Neural progenitor cell (in vitro differentiated cells): Measurements from ENCODE around the gene MRM3. TPM values are rescaled to one million over a fixed set of nuclear protein-coding genes. Genes with fewer than 3 reads are reported as not detected.

Experiments
- DNase-seq: peaks from one replicate; pipeline ENCODE4 v3.0.0-alpha.2; 2016; ENCODE audit warnings: low spot score
- H2AFZ ChIP-seq: fragments of 200-600 bp; sonication (generic); replicated peaks from 2 replicates; pipeline ENCODE4 v1.6.1; 2016; ENCODE audit warnings: antibody characterized with exemption
- H3F3A ChIP-seq: fragments of 200-600 bp; sonication (generic); 2 replicates; pipeline ENCODE4 v1.6.1; 2016; ENCODE audit warnings: antibody characterized with exemption, low read depth
- H3K27ac ChIP-seq: fragments of 200-600 bp; sonication (generic); 2 replicates; pipeline ENCODE4 v1.5.1; 2016; ENCODE audit warnings: mild to moderate bottlenecking
- H3K27me3 ChIP-seq: fragments of 200-600 bp; sonication (generic); 2 replicates; pipeline ENCODE4 v1.6.1; 2016; ENCODE audit warnings: mild to moderate bottlenecking, moderate library complexity
- H3K36me3 ChIP-seq: fragments of 200-600 bp; sonication (generic); 2 replicates; pipeline ENCODE4 v1.5.1; 2016
- H3K4me1 ChIP-seq: fragments of 200-600 bp; sonication (generic); 2 replicates; pipeline ENCODE4 v1.6.1; 2016; ENCODE audit warnings: mixed run types
- H3K4me2 ChIP-seq: fragments of 200-600 bp; sonication (generic); 2 replicates; pipeline ENCODE4 v1.6.1; 2016
- H3K4me3 ChIP-seq: fragments of 200-600 bp; sonication (generic); 2 replicates; pipeline ENCODE4 v1.5.1; 2016
- H3K79me2 ChIP-seq: fragments of 200-600 bp; sonication (generic); 2 replicates; pipeline ENCODE4 v1.6.1; 2016; ENCODE audit warnings: low read depth
- H3K9ac ChIP-seq: fragments of 200-600 bp; sonication (generic); 2 replicates; pipeline ENCODE4 v1.6.1; 2016
- H3K9me3 ChIP-seq: fragments of 200-600 bp; sonication (generic); 2 replicates; pipeline ENCODE4 v1.5.1; 2016; ENCODE audit warnings: low read depth
- H4K20me1 ChIP-seq: fragments of 200-600 bp; sonication (generic); 2 replicates; pipeline ENCODE4 v1.6.1; 2016; ENCODE audit warnings: low read depth
- H3K27ac Mint-ChIP-seq: 3 replicates; pipeline ENCODE4 v1.8.0; 2021; ENCODE audit warnings: mixed read lengths
- H3K27me3 Mint-ChIP-seq: 2 replicates; pipeline ENCODE4 v1.8.0; 2022; ENCODE audit warnings: low read depth, mild to moderate bottlenecking, inconsistent platforms, moderate library complexity, mixed read lengths; ENCODE audit not compliant: insufficient read depth
- H3K36me3 Mint-ChIP-seq: 3 replicates; pipeline ENCODE4 v1.8.0; 2021; ENCODE audit warnings: mixed read lengths
- H3K4me1 Mint-ChIP-seq: 3 replicates; pipeline ENCODE4 v1.8.0; 2021; ENCODE audit warnings: mixed read lengths
- H3K4me3 Mint-ChIP-seq: 3 replicates; pipeline ENCODE4 v1.8.0; 2021; ENCODE audit warnings: mild to moderate bottlenecking, moderate library complexity, mixed read lengths
- H3K9me3 Mint-ChIP-seq: 3 replicates; pipeline ENCODE4 v1.8.0; 2020; ENCODE audit warnings: mixed read lengths
- EZH2 ChIP-seq: fragments of 200-600 bp; sonication (generic); IDR thresholded peaks from 2 replicates; pipeline ENCODE4 v1.6.1; 2017; ENCODE audit warnings: antibody characterized with exemption, mild to moderate bottlenecking, moderate library complexity
- EZH2phosphoT487 ChIP-seq: fragments of 200-600 bp; sonication (generic); IDR thresholded peaks from 2 replicates; pipeline ENCODE4 v1.6.1; 2017; ENCODE audit warnings: antibody characterized with exemption
- total RNA-seq: library from RNA; depleted of rRNA; stranded (reverse); fragments of >200 nt; gene quantifications from 2 replicates; pipeline ENCODE4 v1.2.3, GENCODE V29; 2015; ENCODE audit warnings: low replicate concordance
- TF ChIP-seq, protein P1 (sequence below): fragments of 200-600 bp; sonication (generic); IDR thresholded peaks from 2 replicates; pipeline ENCODE4 v1.5.1; 2017; ENCODE audit warnings: antibody characterized with exemption, mild to moderate bottlenecking

The MRM3 gene
- total RNA-seq, 1 donor from 2014 or later, result 22.3 TPM

DNA sequence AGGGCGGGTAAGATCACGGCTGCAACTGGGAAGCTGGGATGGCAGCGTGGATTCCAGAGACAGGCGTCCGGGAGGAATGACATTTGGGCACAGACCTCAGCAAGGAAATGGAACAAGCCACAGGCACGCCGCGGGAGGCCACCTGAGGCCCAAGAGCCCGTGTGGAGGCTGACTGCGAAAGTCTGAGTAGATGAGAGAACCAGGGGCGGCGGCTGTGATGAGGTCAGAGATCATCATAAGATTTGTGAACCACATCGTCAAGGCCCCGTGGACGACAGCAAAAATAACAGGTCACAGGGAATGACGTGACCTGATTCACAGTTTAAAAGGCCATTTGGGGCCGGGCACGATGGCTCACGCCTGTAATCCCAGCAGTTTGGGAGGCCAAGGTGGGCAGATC, 48.2 kb downstream of the MRM3 start:
- Mint-ChIP-seq H3K9me3 (peaks cover 27% of the 10 kb centered on the region), H3K4me3 (no peak overlapping the region), H3K4me1 (peaks cover 4% of the 10 kb centered on the region), H3K36me3 (peaks cover 28% of the 10 kb centered on the region), H3K27ac (no peak overlapping the region), H3K27me3 (no peaks in the 10 kb centered on the region)
- Histone ChIP-seq H3K79me2 (peaks cover 18% of the 10 kb centered on the region), H3K9ac (no peak overlapping the region), H3K4me2 (no peak overlapping the region), H3K36me3 (no peaks in the 10 kb centered on the region), H3K27ac (no peak overlapping the region), H3F3A (no peaks in the 10 kb centered on the region), H3K4me3 (no peak overlapping the region), H3K4me1 (no peaks in the 10 kb centered on the region), H3K27me3 (no peaks in the 10 kb centered on the region), H3K9me3 (no peaks in the 10 kb centered on the region), H4K20me1 (peaks cover 3% of the 10 kb centered on the region), H2AFZ (no peak overlapping the region)
- no peak for DNase-seq
- no peak for TF ChIP-seq EZH2phosphoT487
- no peak for TF ChIP-seq EZH2
- TF ChIP-seq, protein P1, sequence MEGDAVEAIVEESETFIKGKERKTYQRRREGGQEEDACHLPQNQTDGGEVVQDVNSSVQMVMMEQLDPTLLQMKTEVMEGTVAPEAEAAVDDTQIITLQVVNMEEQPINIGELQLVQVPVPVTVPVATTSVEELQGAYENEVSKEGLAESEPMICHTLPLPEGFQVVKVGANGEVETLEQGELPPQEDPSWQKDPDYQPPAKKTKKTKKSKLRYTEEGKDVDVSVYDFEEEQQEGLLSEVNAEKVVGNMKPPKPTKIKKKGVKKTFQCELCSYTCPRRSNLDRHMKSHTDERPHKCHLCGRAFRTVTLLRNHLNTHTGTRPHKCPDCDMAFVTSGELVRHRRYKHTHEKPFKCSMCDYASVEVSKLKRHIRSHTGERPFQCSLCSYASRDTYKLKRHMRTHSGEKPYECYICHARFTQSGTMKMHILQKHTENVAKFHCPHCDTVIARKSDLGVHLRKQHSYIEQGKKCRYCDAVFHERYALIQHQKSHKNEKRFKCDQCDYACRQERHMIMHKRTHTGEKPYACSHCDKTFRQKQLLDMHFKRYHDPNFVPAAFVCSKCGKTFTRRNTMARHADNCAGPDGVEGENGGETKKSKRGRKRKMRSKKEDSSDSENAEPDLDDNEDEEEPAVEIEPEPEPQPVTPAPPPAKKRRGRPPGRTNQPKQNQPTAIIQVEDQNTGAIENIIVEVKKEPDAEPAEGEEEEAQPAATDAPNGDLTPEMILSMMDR, result no peak

DNA sequence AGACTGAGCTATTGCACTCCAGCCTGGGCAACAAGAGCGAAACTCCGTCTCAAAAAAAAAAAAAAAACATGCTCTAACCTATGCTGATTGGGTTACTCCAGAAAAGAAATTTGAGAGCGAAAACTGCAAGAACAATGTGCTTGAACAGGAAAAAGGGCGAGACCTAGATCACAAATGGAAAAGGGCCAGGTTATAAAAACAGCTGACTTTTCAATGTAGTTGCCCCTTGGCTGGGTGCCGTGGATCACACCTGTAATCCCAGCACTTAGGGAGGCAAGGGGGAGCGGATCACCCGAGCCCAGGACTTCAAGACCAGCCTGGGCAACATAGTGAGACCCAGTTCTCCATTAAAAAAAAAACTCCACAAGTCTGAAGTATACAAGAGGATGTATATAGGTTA, 48.8 kb downstream of the MRM3 start:
- H3K4me1 ChIP-seq, result no peaks in the 10 kb centered on the region
- H3K9me3 ChIP-seq, result no peaks in the 10 kb centered on the region
- no peak overlapping the region for H3K27ac Mint-ChIP-seq
- no peak overlapping the region for H3K27ac ChIP-seq
- peaks cover 3% of the 10 kb centered on the region for H4K20me1 ChIP-seq
- TF ChIP-seq, protein P1, result no peak
- H3K9me3 Mint-ChIP-seq, result peaks cover 29% of the 10 kb centered on the region
- H3K4me3 Mint-ChIP-seq, result no peak overlapping the region
- H3K36me3 Mint-ChIP-seq, result peaks cover 25% of the 10 kb centered on the region
- no peaks in the 10 kb centered on the region for H3K36me3 ChIP-seq
- no peaks in the 10 kb centered on the region for H3K4me1 Mint-ChIP-seq
- no peak for DNase-seq
- H3K4me3 ChIP-seq, result no peak overlapping the region
- no peaks in the 10 kb centered on the region for H3K27me3 ChIP-seq
- H3F3A ChIP-seq, result no peaks in the 10 kb centered on the region
- peaks cover 19% of the 10 kb centered on the region for H3K79me2 ChIP-seq
- H3K4me2 ChIP-seq, result no peak overlapping the region
- no peak overlapping the region for H2AFZ ChIP-seq
- H3K9ac ChIP-seq, result no peak overlapping the region
- no peaks in the 10 kb centered on the region for H3K27me3 Mint-ChIP-seq

DNA sequence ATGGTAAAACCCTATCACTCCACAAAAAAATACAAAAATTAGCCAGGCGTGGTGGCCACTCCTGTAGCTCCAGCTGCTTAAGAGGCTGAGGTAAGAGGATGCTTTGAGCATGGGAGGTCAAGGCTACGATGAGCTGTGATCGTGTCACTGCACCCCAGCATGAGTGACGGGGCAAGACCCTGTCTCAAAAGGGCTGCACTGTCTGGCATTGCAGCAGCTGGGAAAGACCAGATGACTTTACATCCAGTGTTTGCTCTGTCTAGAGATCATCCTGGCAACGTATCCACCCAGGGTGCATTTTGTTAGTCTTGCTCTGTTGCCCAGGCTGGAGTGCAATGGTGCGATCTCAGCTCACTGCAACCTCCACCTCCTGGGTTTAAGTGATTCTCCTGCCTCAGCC, 52.0 kb downstream of the MRM3 start:
- H3K36me3 ChIP-seq, result no peaks in the 10 kb centered on the region
- H3K27ac ChIP-seq, result no peak overlapping the region
- H3K4me1 Mint-ChIP-seq, result peaks cover 2% of the 10 kb centered on the region
- no peak overlapping the region for H3K4me2 ChIP-seq
- no peak for TF ChIP-seq EZH2
- TF ChIP-seq, protein P1, result no peak
- TF ChIP-seq EZH2phosphoT487, result no peak
- no peak overlapping the region for H3K4me3 ChIP-seq
- peaks cover 35% of the 10 kb centered on the region for H3K9me3 Mint-ChIP-seq
- H3K4me3 Mint-ChIP-seq, result no peak overlapping the region
- no peaks in the 10 kb centered on the region for H3K4me1 ChIP-seq
- no peaks in the 10 kb centered on the region for H3K27me3 ChIP-seq
- no peak overlapping the region for H3K9ac ChIP-seq
- DNase-seq, result no peak
- H2AFZ ChIP-seq, result no peak overlapping the region
- peaks cover 40% of the 10 kb centered on the region for H3K36me3 Mint-ChIP-seq
- no peaks in the 10 kb centered on the region for H3K27me3 Mint-ChIP-seq
- H3K79me2 ChIP-seq, result peaks cover 27% of the 10 kb centered on the region
- H3K9me3 ChIP-seq, result no peaks in the 10 kb centered on the region
- H3F3A ChIP-seq, result no peaks in the 10 kb centered on the region
- no peaks in the 10 kb centered on the region for H4K20me1 ChIP-seq
- no peak overlapping the region for H3K27ac Mint-ChIP-seq
